Measurements from ENCODE around the gene TMEM25. TPM values are rescaled to one million over a fixed set of nuclear protein-coding genes. Genes with fewer than 3 reads are reported as not detected.

Gene TMEM25
- total RNA-seq, 1 donor: 35.4 TPM

GRCh38 chr11:118524757-118525470 lies 6.1 kb upstream of the TMEM25 start:
- TF ChIP-seq, protein P1, sequence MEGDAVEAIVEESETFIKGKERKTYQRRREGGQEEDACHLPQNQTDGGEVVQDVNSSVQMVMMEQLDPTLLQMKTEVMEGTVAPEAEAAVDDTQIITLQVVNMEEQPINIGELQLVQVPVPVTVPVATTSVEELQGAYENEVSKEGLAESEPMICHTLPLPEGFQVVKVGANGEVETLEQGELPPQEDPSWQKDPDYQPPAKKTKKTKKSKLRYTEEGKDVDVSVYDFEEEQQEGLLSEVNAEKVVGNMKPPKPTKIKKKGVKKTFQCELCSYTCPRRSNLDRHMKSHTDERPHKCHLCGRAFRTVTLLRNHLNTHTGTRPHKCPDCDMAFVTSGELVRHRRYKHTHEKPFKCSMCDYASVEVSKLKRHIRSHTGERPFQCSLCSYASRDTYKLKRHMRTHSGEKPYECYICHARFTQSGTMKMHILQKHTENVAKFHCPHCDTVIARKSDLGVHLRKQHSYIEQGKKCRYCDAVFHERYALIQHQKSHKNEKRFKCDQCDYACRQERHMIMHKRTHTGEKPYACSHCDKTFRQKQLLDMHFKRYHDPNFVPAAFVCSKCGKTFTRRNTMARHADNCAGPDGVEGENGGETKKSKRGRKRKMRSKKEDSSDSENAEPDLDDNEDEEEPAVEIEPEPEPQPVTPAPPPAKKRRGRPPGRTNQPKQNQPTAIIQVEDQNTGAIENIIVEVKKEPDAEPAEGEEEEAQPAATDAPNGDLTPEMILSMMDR (IDR thresholded peaks at IDR 0.05; ENCODE audit: insufficient read depth, low read depth, low read length): no peak
- H3K4me3 ChIP-seq (ENCODE audit: low read depth, low read length): no peak overlapping the region
- DNase-seq (ENCODE audit: low read depth): no peak

DNA sequence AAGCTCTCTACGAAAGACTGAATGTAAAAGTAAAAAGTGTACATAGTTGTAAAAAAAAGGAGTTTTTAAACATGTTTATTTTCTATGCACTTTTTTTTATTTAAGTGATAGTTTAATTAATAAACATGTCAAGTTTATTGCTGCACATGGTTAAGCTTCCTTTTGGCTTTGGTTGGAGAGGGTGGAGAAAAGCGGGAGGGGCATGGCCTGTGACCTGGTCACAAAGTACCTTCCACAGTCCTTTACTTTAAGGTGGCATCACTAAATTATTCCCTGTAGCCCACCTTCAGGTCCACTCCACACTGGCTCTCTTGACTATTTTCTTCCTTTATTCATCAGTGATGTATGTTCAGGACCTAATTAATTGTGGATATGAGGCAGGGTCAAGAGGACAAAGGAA lies 4.3 kb upstream of the TMEM25 start:
- no peak for DNase-seq (ENCODE audit: low read depth)
- TF ChIP-seq, protein P1 (IDR thresholded peaks at IDR 0.05; ENCODE audit: insufficient read depth, low read depth, low read length): no peak
- no peak overlapping the region for H3K4me3 ChIP-seq (ENCODE audit: low read depth, low read length)

DNA sequence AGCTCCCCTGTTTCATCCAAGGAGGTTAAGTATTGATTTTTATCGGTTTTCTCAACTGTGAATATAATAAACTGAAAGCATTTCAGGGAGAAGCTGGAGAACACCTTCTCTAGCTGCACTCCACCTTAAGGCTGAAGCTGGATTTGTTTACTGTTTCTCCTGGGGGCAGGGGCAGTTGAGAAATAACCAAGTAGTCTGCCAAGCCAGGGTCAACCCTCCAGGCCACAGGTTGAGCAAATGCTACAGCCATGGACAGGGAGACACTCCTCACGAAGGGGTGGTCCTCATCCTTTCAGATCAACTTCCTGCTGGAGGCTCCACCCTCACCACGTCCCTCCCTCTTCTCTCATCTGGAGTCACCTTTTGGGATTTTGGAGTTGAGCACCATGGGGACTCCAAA lies 3.9 kb upstream of the TMEM25 start, which contains the start of gene TTC36:
Gene TTC36 (plus strand): TSS at position 366 of the 400 bp plus-strand sequence. CDS start 21 bp downstream, at position 387.
- TF ChIP-seq, protein P1 (IDR thresholded peaks at IDR 0.05; ENCODE audit: insufficient read depth, low read depth, low read length): no peak
- DNase-seq (ENCODE audit: low read depth): peak; percentile 26
- no peak within 1 kb of the TSS for H3K4me3 ChIP-seq (ENCODE audit: low read depth, low read length)

- H3K4me3 ChIP-seq (ENCODE audit: low read depth, low read length): no peak overlapping the region
- no peak for DNase-seq (ENCODE audit: low read depth)
- TF ChIP-seq, protein P1 (IDR thresholded peaks at IDR 0.05; ENCODE audit: insufficient read depth, low read depth, low read length): no peak
These were observed 2.5 kb upstream of the TMEM25 start for GRCh38 chr11:118528511-118528910.

DNA sequence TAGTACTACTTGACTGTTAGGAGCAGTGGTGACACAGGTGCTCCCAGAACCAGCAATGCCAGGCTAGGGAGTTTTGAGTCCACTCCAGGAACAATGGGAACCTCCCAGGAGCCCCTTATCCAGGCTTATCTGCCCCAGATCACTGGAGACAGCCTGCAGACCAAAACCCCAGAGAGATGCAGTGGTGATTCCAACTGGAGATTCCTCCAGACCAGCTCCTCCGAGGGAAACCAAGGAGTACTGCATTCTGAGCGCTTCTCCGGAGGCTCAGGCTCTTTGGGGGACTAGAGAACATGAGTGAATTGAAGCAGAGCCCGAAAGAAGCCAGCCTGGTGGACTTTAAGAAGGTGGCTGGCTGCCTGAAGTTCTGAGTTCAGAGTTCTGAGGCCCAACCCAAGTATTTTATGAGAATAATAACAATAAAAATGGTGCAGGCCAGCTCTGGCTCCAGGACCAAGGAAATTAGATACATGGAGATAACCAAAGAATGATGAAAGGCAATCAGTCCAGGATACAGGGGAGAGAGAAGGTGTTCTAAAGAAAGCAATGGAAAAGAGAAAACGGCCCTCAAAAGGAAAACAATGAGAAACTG lies 1.3 kb upstream of the TMEM25 start:
- H3K4me3 ChIP-seq (ENCODE audit: low read depth, low read length): peak overlapping the region; percentile 71
- DNase-seq (ENCODE audit: low read depth): no peak
- TF ChIP-seq, protein P1 (IDR thresholded peaks at IDR 0.05; ENCODE audit: insufficient read depth, low read depth, low read length): no peak

DNA sequence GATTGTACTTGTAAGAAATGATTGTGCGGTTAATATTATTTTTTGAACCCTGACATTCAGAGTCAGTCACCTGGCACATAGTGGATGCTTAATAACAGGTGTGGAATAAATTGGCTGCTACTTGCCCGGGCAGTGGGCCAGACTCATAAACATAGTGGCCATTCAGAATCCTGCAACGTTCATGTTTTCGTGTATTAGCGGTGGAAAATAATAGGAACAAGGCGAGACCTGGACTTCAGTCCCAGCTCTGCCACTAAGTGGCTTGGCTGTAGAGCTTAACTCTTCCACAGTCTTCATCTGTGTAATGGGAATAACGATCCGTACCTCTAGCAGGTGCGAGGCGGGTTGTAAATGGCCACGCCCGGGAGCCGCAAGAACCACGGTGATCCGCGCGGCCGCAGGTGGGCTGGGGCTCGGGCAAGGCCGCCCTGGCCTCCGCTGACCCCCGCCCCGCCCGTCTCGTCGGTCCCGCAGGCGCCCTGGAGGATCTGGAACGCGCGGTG lies 761 bp upstream of the TMEM25 start:
- no peak for DNase-seq (ENCODE audit: low read depth)
- TF ChIP-seq, protein P1 (IDR thresholded peaks at IDR 0.05; ENCODE audit: insufficient read depth, low read depth, low read length): no peak
- H3K4me3 ChIP-seq (ENCODE audit: low read depth, low read length): peak overlapping the region; percentile 71

Data from fibroblast of villous mesenchyme (primary cell).